ENCODE data around the gene NFIX.

GRCh38 chr19:13097463-13098258 is 102.4 kb downstream of the NFIX start:
- TF ChIP-seq CTCF (IDR thresholded peaks at IDR 0.05) (no peak), POLR2A (IDR thresholded peaks at IDR 0.05) (no peak)

All from body of pancreas (tissue), 4 donors.